Liver (tissue), 9 donors: ENCODE data around the gene SCRN3. TPM values are rescaled to one million over a fixed set of nuclear protein-coding genes. Genes with fewer than 3 reads are reported as not detected.
"Not testable (repeated sequence)": the region's sequence is repeated elsewhere in the genome, so short reads cannot be mapped to it uniquely, and the experiment has no call there.

Source experiments
- DNase-seq: peaks from one replicate; pipeline ENCODE4 v3.0.0-alpha.2; 2017; ENCODE audit warnings: low spot score
- H3K27ac ChIP-seq, 2 donors: one replicate each; pipeline ENCODE4 v1.7.0; 2013; ENCODE audit warnings: inconsistent platforms in 2 of 2, low read length in 2 of 2, control low read depth in 1 of 2, low read depth in 1 of 2, mild to moderate bottlenecking in 1 of 2
- H3K27me3 ChIP-seq, 4 donors: one replicate each; pipeline versions ENCODE4 v1.6.1 to v1.7.0; 2013; ENCODE audit warnings: low read length in 3 of 4, inconsistent platforms in 1 of 4, mild to moderate bottlenecking in 1 of 4, moderate library complexity in 1 of 4; ENCODE audit not compliant: control insufficient read depth in 4 of 4, insufficient read depth in 4 of 4
- H3K36me3 ChIP-seq, 4 donors: one replicate each; pipeline versions ENCODE4 v1.6.1 to v1.7.0; 2013; ENCODE audit warnings: low read length in 3 of 4, mild to moderate bottlenecking in 3 of 4, low read depth in 1 of 4, moderate library complexity in 1 of 4; ENCODE audit not compliant: control insufficient read depth in 4 of 4, insufficient read depth in 3 of 4
- H3K4me1 ChIP-seq, 4 donors: one replicate each; pipeline versions ENCODE4 v1.6.1 to v1.7.0; 2013; ENCODE audit warnings: low read length in 3 of 4, mild to moderate bottlenecking in 3 of 4, moderate library complexity in 1 of 4; ENCODE audit not compliant: control insufficient read depth in 4 of 4, insufficient read depth in 4 of 4
- H3K4me3 ChIP-seq, 3 donors: one replicate each; pipeline versions ENCODE4 v1.6.1 to v1.7.0; 2013; ENCODE audit warnings: low read length in 3 of 3, control low read depth in 1 of 3, low read depth in 1 of 3, mild to moderate bottlenecking in 1 of 3
- H3K9ac ChIP-seq, 2 donors: one replicate each; pipeline ENCODE4 v1.7.0; 2013; ENCODE audit warnings: low read length in 2 of 2, mild to moderate bottlenecking in 2 of 2, moderate library complexity in 2 of 2, control low read depth in 1 of 2, low read depth in 1 of 2
- H3K9me3 ChIP-seq, 4 donors: one replicate each; pipeline versions ENCODE4 v1.6.1 to v1.7.0; 2013; ENCODE audit warnings: low read length in 3 of 4; ENCODE audit not compliant: control insufficient read depth in 4 of 4
- EGR1 ChIP-seq, 2 donors: IDR thresholded peaks; 2 replicates each; pipeline ENCODE4 v1.6.1; 2016 to 2018; ENCODE audit warnings: antibody characterized with exemption in 2 of 2, low read depth in 2 of 2
- FOXA1 ChIP-seq: IDR thresholded peaks from 2 replicates; pipeline ENCODE4 v1.6.1; 2016; ENCODE audit warnings: antibody characterized with exemption
- FOXA2 ChIP-seq: IDR thresholded peaks from 2 replicates; pipeline ENCODE4 v1.6.1; 2016; ENCODE audit warnings: antibody characterized with exemption
- HNF4A ChIP-seq, 2 donors: conservative IDR thresholded peaks; 2 replicates each; pipeline ENCODE4 v1.6.1; 2016; ENCODE audit warnings: antibody characterized with exemption in 2 of 2, mild to moderate bottlenecking in 2 of 2
- HNF4G ChIP-seq: IDR thresholded peaks from 2 replicates; pipeline ENCODE4 v1.6.1; 2016; ENCODE audit warnings: antibody characterized with exemption
- JUND ChIP-seq, 2 donors: IDR thresholded peaks; 2 replicates each; pipeline ENCODE4 v1.6.1; 2016; ENCODE audit warnings: antibody characterized with exemption in 2 of 2
- NR2F2 ChIP-seq: IDR thresholded peaks from 2 replicates; pipeline ENCODE4 v1.6.1; 2016; ENCODE audit warnings: antibody characterized with exemption
- RAD21 ChIP-seq, 2 donors: IDR thresholded peaks; 2 replicates each; pipeline ENCODE4 v1.6.1; 2016; ENCODE audit warnings: antibody characterized with exemption in 2 of 2, mild to moderate bottlenecking in 2 of 2
- RXRA ChIP-seq, 2 donors: IDR thresholded peaks; 2 replicates each; pipeline ENCODE4 v1.6.1; 2017 to 2018; ENCODE audit warnings: antibody characterized with exemption in 2 of 2, mild to moderate bottlenecking in 1 of 2
- SP1 ChIP-seq: IDR thresholded peaks from 2 replicates; pipeline ENCODE4 v1.6.1; 2018; ENCODE audit warnings: antibody characterized with exemption, mild to moderate bottlenecking
- TAF1 ChIP-seq: conservative IDR thresholded peaks from 2 replicates; pipeline ENCODE4 v1.6.1; 2016; ENCODE audit warnings: antibody characterized with exemption, mild to moderate bottlenecking
- YY1 ChIP-seq: IDR thresholded peaks from 2 replicates; pipeline ENCODE4 v1.6.1; 2016; ENCODE audit warnings: antibody characterized with exemption, mild to moderate bottlenecking
- WGBS: extraction: QIAGEN DNeasy Blood & Tissue Kit; methylation state at CpG from one replicate; pipeline ENCODE4 v1.1.7; 2013; 5-methylcytosine and 5-hydroxymethylcytosine counted together
- polyA plus RNA-seq, 2 donors: library from polyadenylated mRNA; stranded (reverse) in 1 of 2; unstranded in 1 of 2; fragments of 200-250 nt in 1 of 2; fragments of >200 nt in 1 of 2; fragmentation: Nextera tagmentation in 1 of 2; extraction: Ambion mirVana in 1 of 2; gene quantifications; one replicate each; pipeline versions ENCODE4 v1.2.1 to v1.2.3, GENCODE V29; 2013 to 2015
- total RNA-seq, 2 donors: library from RNA; depleted of rRNA; stranded (reverse); fragments of >200 nt; gene quantifications; one replicate each; pipeline ENCODE4 v1.2.3, GENCODE V29; 2014
- TF ChIP-seq, protein P1 (sequence below): fragments of 150-350 bp; IDR thresholded peaks from 2 replicates; pipeline ENCODE4 v1.5.1; 2017; ENCODE audit warnings: improper control_type of control experiment, low read depth, low read length; ENCODE audit not compliant: missing input control
- TF ChIP-seq, protein P2 (sequence below): IDR thresholded peaks from 2 replicates; pipeline ENCODE4 v1.6.1; 2016; ENCODE audit warnings: antibody characterized with exemption
- TF ChIP-seq, protein P3 (sequence below): IDR thresholded peaks from 2 replicates; pipeline ENCODE4 v1.6.1; 2016; ENCODE audit warnings: antibody characterized with exemption
- TF ChIP-seq, protein P4 (sequence below): IDR thresholded peaks from 2 replicates; pipeline ENCODE4 v1.6.1; 2016; ENCODE audit warnings: antibody characterized with exemption
- TF ChIP-seq, protein P5 (sequence below): IDR thresholded peaks from 2 replicates; pipeline ENCODE4 v1.6.1; 2016; ENCODE audit warnings: antibody characterized with exemption, mild to moderate bottlenecking
- donor health status: healthy.
- donor health status: healthy.
- donor health status: healthy.
- donor health status: healthy.
- donor health status: healthy.

The SCRN3 gene
- total and polyA plus RNA-seq, 4 donors = 10.0 to 23.1 (median 13.2) TPM

DNA sequence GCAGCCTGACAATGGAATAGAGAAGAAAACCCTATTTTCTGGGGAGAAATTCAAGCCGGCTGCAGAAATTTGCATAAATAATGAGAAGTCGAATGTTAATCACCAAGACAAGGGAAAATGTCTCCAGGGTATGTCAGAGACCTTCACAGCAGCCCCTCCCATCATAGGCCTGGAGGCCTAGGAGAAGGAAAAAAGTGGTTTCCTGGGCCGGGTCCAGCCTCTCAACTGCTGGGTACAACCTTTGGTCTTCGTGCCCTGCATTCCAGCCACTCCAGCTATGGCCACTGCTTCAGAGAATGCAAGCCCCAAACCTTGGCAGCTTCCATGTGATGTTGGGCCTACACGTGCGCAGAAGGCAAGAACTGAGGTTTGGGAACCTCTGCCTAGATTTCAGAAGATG is 6.0 kb upstream of the SCRN3 start:
- Histone ChIP-seq H3K36me3 (peaks cover 5 to 19% (median 14%) of the 10 kb centered on the region in 4 donors), H3K4me3 (no peak overlapping the region), H3K27me3 (no peaks in the 10 kb centered on the region), H3K9me3 (no peaks in the 10 kb centered on the region), H3K9ac (no peak overlapping the region), H3K27ac (no peak overlapping the region), H3K4me1 (peaks cover 0 to 16% (median 12%) of the 10 kb centered on the region in 4 donors)
- 95% methylated on average over 6 of the region's 6 CpGs for WGBS
- no peak for TF ChIP-seq RAD21 (IDR thresholded peaks at IDR 0.05)
- no peak for TF ChIP-seq FOXA1
- TF ChIP-seq HNF4G = no peak
- TF ChIP-seq, protein P1, sequence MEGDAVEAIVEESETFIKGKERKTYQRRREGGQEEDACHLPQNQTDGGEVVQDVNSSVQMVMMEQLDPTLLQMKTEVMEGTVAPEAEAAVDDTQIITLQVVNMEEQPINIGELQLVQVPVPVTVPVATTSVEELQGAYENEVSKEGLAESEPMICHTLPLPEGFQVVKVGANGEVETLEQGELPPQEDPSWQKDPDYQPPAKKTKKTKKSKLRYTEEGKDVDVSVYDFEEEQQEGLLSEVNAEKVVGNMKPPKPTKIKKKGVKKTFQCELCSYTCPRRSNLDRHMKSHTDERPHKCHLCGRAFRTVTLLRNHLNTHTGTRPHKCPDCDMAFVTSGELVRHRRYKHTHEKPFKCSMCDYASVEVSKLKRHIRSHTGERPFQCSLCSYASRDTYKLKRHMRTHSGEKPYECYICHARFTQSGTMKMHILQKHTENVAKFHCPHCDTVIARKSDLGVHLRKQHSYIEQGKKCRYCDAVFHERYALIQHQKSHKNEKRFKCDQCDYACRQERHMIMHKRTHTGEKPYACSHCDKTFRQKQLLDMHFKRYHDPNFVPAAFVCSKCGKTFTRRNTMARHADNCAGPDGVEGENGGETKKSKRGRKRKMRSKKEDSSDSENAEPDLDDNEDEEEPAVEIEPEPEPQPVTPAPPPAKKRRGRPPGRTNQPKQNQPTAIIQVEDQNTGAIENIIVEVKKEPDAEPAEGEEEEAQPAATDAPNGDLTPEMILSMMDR = no peak
- no peak for TF ChIP-seq NR2F2
- TF ChIP-seq, protein P2, sequence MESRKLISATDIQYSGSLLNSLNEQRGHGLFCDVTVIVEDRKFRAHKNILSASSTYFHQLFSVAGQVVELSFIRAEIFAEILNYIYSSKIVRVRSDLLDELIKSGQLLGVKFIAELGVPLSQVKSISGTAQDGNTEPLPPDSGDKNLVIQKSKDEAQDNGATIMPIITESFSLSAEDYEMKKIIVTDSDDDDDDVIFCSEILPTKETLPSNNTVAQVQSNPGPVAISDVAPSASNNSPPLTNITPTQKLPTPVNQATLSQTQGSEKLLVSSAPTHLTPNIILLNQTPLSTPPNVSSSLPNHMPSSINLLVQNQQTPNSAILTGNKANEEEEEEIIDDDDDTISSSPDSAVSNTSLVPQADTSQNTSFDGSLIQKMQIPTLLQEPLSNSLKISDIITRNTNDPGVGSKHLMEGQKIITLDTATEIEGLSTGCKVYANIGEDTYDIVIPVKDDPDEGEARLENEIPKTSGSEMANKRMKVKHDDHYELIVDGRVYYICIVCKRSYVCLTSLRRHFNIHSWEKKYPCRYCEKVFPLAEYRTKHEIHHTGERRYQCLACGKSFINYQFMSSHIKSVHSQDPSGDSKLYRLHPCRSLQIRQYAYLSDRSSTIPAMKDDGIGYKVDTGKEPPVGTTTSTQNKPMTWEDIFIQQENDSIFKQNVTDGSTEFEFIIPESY = no peak
- TF ChIP-seq RXRA (IDR thresholded peaks at IDR 0.05) = no peak
- TF ChIP-seq, protein P3, sequence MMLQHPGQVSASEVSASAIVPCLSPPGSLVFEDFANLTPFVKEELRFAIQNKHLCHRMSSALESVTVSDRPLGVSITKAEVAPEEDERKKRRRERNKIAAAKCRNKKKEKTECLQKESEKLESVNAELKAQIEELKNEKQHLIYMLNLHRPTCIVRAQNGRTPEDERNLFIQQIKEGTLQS = no peak
- no peak for TF ChIP-seq HNF4A (conservative IDR thresholded peaks at IDR 0.05)
- no peak for TF ChIP-seq SP1
- TF ChIP-seq, protein P4, sequence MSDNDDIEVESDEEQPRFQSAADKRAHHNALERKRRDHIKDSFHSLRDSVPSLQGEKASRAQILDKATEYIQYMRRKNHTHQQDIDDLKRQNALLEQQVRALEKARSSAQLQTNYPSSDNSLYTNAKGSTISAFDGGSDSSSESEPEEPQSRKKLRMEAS = no peak
- no peak for TF ChIP-seq YY1
- no peak for DNase-seq

DNA sequence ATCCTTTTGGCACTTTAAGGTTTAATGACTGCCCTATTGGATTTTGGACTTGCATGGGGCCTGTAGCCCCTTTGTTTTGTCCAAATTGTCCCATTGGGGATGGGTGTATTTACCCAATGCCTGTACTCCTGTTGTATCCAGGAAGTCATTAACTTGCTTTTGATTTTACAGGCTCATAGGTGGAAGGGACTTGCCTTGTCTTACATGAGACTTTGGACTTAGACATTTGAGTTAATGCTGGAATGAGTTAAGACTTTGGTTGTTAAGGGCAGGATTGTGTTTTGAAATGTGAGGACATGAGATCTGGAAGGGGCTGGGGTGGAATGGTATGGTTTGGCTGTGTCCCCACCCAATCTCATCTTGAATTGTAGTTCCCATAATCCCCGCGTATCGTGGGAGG is 5.2 kb upstream of the SCRN3 start:
- 97% methylated on average over 3 of the region's 3 CpGs for WGBS
- DNase-seq = not testable (repeated sequence)
- H3K36me3 ChIP-seq = peaks cover 3 to 18% (median 14%) of the 10 kb centered on the region in 4 donors

DNA sequence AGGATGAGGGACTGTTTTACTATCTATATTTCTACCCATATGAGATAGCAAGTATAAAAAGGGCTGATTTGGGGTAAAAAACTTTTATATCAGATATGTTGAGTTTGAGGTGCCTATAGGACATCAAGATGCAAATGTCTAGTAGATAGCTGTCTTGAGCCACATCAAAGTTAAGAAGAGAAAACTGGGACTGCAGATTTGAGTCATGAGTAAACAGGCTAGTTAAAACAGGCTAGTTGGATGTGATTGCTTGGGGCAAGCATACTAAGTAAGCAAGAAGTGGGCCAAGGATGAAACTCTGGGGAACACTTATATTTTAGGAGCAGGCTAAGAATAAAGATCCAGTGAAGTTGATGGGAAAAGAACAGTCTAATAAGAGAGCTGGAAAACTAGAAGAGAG is 2.8 kb upstream of the SCRN3 start:
- H3K9me3 ChIP-seq = no peaks in the 10 kb centered on the region
- H3K4me1 ChIP-seq = peaks cover 0 to 26% (median 24%) of the 10 kb centered on the region in 4 donors
- no peak overlapping the region for H3K4me3 ChIP-seq
- no peaks in the 10 kb centered on the region for H3K27me3 ChIP-seq
- H3K27ac ChIP-seq = no peak overlapping the region
- peaks cover 0 to 6% (median 4%) of the 10 kb centered on the region in 4 donors for H3K36me3 ChIP-seq
- no peak overlapping the region for H3K9ac ChIP-seq
- DNase-seq = no peak
- TF ChIP-seq JUND (IDR thresholded peaks at IDR 0.05) = no peak
- no peak for TF ChIP-seq NR2F2
- TF ChIP-seq, protein P4 = no peak
- TF ChIP-seq, protein P5, sequence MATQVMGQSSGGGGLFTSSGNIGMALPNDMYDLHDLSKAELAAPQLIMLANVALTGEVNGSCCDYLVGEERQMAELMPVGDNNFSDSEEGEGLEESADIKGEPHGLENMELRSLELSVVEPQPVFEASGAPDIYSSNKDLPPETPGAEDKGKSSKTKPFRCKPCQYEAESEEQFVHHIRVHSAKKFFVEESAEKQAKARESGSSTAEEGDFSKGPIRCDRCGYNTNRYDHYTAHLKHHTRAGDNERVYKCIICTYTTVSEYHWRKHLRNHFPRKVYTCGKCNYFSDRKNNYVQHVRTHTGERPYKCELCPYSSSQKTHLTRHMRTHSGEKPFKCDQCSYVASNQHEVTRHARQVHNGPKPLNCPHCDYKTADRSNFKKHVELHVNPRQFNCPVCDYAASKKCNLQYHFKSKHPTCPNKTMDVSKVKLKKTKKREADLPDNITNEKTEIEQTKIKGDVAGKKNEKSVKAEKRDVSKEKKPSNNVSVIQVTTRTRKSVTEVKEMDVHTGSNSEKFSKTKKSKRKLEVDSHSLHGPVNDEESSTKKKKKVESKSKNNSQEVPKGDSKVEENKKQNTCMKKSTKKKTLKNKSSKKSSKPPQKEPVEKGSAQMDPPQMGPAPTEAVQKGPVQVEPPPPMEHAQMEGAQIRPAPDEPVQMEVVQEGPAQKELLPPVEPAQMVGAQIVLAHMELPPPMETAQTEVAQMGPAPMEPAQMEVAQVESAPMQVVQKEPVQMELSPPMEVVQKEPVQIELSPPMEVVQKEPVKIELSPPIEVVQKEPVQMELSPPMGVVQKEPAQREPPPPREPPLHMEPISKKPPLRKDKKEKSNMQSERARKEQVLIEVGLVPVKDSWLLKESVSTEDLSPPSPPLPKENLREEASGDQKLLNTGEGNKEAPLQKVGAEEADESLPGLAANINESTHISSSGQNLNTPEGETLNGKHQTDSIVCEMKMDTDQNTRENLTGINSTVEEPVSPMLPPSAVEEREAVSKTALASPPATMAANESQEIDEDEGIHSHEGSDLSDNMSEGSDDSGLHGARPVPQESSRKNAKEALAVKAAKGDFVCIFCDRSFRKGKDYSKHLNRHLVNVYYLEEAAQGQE = no peak
- no peak for TF ChIP-seq FOXA2
- TF ChIP-seq YY1 = no peak
- TF ChIP-seq, protein P2 = no peak
- no peak for TF ChIP-seq RAD21 (IDR thresholded peaks at IDR 0.05)
- TF ChIP-seq FOXA1 = no peak
- TF ChIP-seq SP1 = no peak
- TF ChIP-seq, protein P3 = no peak
- TF ChIP-seq EGR1 (IDR thresholded peaks at IDR 0.05; ENCODE audit: low read depth in 2 of 2) = no peak
- no peak for TF ChIP-seq TAF1
- no peak for TF ChIP-seq HNF4G
- no peak for TF ChIP-seq RXRA (IDR thresholded peaks at IDR 0.05)
- no peak for TF ChIP-seq HNF4A (conservative IDR thresholded peaks at IDR 0.05)

More for the DNA sequence above, 5.2 kb upstream of the SCRN3 start:
- not testable (repeated sequence) for H3K9ac ChIP-seq, H3K4me3 ChIP-seq, H3K27ac ChIP-seq, H3K27me3 ChIP-seq, H3K9me3 ChIP-seq
- H3K4me1 ChIP-seq = peaks cover 0 to 20% (median 14%) of the 10 kb centered on the region in 4 donors
